K562 (cell line): ENCODE data around the gene AURKB. TPM values are rescaled to one million over a fixed set of nuclear protein-coding genes. Genes with fewer than 3 reads are reported as not detected.

Experiments
- CTCFL ChIP-seq: IDR thresholded peaks from 2 replicates; pipeline ENCODE4 v1.6.1; 2011; ENCODE audit warnings: borderline replicate concordance, low read depth, mild to moderate bottlenecking, moderate library complexity, low read length; ENCODE audit not compliant: insufficient read depth, poor library complexity, severe bottlenecking
- HOMEZ ChIP-seq: fragments of 250-450 bp; sonication (Bioruptor Pico); IDR thresholded peaks from 2 replicates; pipeline ENCODE4 v1.4.0; 2020; ENCODE audit warnings: mild to moderate bottlenecking, moderate library complexity
- NR2F6 ChIP-seq: fragments of 450-650 bp; formaldehyde crosslinking; IDR thresholded peaks from 2 replicates; pipeline ENCODE4 v1.4.0; 2020; ENCODE audit warnings: mild to moderate bottlenecking
- POLR2A ChIP-seq: fragments of 450-650 bp; conservative IDR thresholded peaks from 2 replicates; pipeline ENCODE4 v1.6.1; 2016
- POLR2B ChIP-seq: fragments of 450-650 bp; IDR thresholded peaks from 2 replicates; pipeline ENCODE4 v1.6.1; 2018; ENCODE audit warnings: low read depth; ENCODE audit not compliant: partially characterized antibody
- SAFB ChIP-seq: fragments of 200-400 bp; formaldehyde crosslinking; IDR thresholded peaks from 2 replicates; pipeline ENCODE4 v1.6.1; 2017; ENCODE audit warnings: low read depth, low read length, borderline replicate concordance
- SMARCA5 ChIP-seq: fragments of 450-650 bp; IDR thresholded peaks from 2 replicates; pipeline ENCODE4 v1.6.1; 2016
- YBX1 ChIP-seq: fragments of 450-650 bp; IDR thresholded peaks from 2 replicates; pipeline ENCODE4 v1.7.1; 2016; ENCODE audit warnings: mild to moderate bottlenecking
- ZBTB40 ChIP-seq, 2 experiments: fragments of 450-650 bp in 1 of 2; sonication (generic) in 1 of 2; formaldehyde crosslinking in 1 of 2; IDR thresholded peaks; 2 replicates each; pipeline versions ENCODE4 v1.7.1 to v1.9.0; 2016 to 2022; ENCODE audit warnings: inconsistent platforms in 1 of 2, mild to moderate bottlenecking in 1 of 2, missing genetic modification reagents in 1 of 2
- ZZZ3 ChIP-seq: fragments of 450-650 bp; IDR thresholded peaks from 2 replicates; pipeline ENCODE4 v1.6.1; 2016; ENCODE audit warnings: antibody characterized with exemption, mild to moderate bottlenecking, moderate library complexity
- polyA plus RNA-seq, 8 experiments: library from polyadenylated mRNA; depleted of rRNA in 4 of 8; stranded (reverse) in 5 of 8; unstranded in 3 of 8; fragments of >200 nt; fragmentation: Nextera tagmentation in 2 of 8; fragmentation: Illumina TruSeq in 1 of 8; extraction: Ambion mirVana in 2 of 8; extraction: Trizol in 1 of 8; gene quantifications; 2 replicates each; pipeline versions ENCODE4 v1.2.1 to v1.2.3, GENCODE V29; 2011 to 2014; ENCODE audit warnings: inconsistent platforms in 1 of 8, missing spikeins in 1 of 8
- total RNA-seq, 7 experiments: library from RNA; depleted of rRNA in 6 of 7; stranded (reverse); fragments of >200 nt in 6 of 7; fragmentation: Illumina TruSeq in 2 of 7; extraction: Trizol in 2 of 7; gene quantifications; 2 replicates each; pipeline versions ENCODE4 v1.2.1 to v1.2.3, GENCODE V29; 2011 to 2021; ENCODE audit warnings: low replicate concordance in 1 of 7

AURKB gene
- total and polyA plus RNA-seq, 9 of the 15 experiments (the other 6 are each of a cell fraction or from before 2014, with no cell fraction given) = 27.2 to 114 (median 74.8) TPM

- TF ChIP-seq SAFB = no peak
- no peak for TF ChIP-seq CTCFL
- TF ChIP-seq NR2F6 (CRISPR knock-in tag) = no peak
- TF ChIP-seq HOMEZ (CRISPR knock-in tag) = no peak
- 0 out of 2 replicates have a peak, but pooled peaks have one; percentile 38 for TF ChIP-seq SMARCA5
- TF ChIP-seq YBX1 = no peak
- no peak for TF ChIP-seq ZZZ3
- TF ChIP-seq ZBTB40 (IDR thresholded peaks at IDR 0.05) = peak; percentile 85
- no peak for TF ChIP-seq ZBTB40 (CRISPR knock-in tag; IDR thresholded peaks at IDR 0.05)
- TF ChIP-seq POLR2A = peak; percentile 85
- TF ChIP-seq POLR2B = peak; percentile 55
Measured at GRCh38 chr17:8222630-8223355, 12.4 kb upstream of the AURKB start (continued).
